HepG2 (cell line): ENCODE results near the gene C20orf204. TPM values are rescaled to one million over a fixed set of nuclear protein-coding genes. Genes with fewer than 3 reads are reported as not detected.

Experiments used
- CBFB ChIP-seq: sonication (generic); formaldehyde crosslinking; IDR thresholded peaks from 2 replicates; pipeline ENCODE4 v1.4.0; 2020; ENCODE audit warnings: missing genetic modification reagents
- CBX1 ChIP-seq: IDR thresholded peaks from one replicate; pipeline ENCODE4 v1.6.1; 2016; ENCODE audit warnings: antibody characterized with exemption, low read depth
- PCBP2 ChIP-seq: fragments of 200-400 bp; formaldehyde crosslinking; optimal IDR thresholded peaks from 2 replicates; pipeline ENCODE3; 2018; ENCODE audit warnings: low read length, low read depth; ENCODE audit not compliant: poor library complexity, severe bottlenecking
- SMARCE1 ChIP-seq: fragments of 450-650 bp; IDR thresholded peaks from 2 replicates; pipeline ENCODE4 v1.6.1; 2017; ENCODE audit warnings: borderline replicate concordance
- TOPORS ChIP-seq: sonication (generic); formaldehyde crosslinking; IDR thresholded peaks from 2 replicates; pipeline ENCODE4 v1.8.0; 2023; ENCODE audit warnings: mild to moderate bottlenecking, missing genetic modification reagents
- ZBTB26 ChIP-seq: IDR thresholded peaks from 2 replicates; pipeline ENCODE4 v1.6.1; 2016; ENCODE audit warnings: missing compliant biosample characterization, missing genetic modification reagents, borderline replicate concordance
- ZEB1 ChIP-seq: IDR thresholded peaks from 2 replicates; pipeline ENCODE4 v1.6.1; 2012; ENCODE audit warnings: mild to moderate bottlenecking, low read depth, inconsistent platforms; ENCODE audit not compliant: insufficient replicate concordance
- ZFP1 ChIP-seq: IDR thresholded peaks from 2 replicates; pipeline ENCODE4 v1.6.1; 2016
- ZNF275 ChIP-seq: sonication (generic); formaldehyde crosslinking; IDR thresholded peaks from 2 replicates; pipeline ENCODE4 v1.8.0; 2022; ENCODE audit warnings: missing genetic modification reagents, mild to moderate bottlenecking, inconsistent platforms, borderline replicate concordance
- ZNF350 ChIP-seq: sonication (generic); formaldehyde crosslinking; IDR thresholded peaks from 2 replicates; pipeline ENCODE4 v1.4.0; 2020; ENCODE audit warnings: mild to moderate bottlenecking, low read depth, missing genetic modification reagents, borderline replicate concordance
- ZNF577 ChIP-seq: sonication (generic); formaldehyde crosslinking; IDR thresholded peaks from 2 replicates; pipeline ENCODE4 v1.4.0; 2020; ENCODE audit warnings: mild to moderate bottlenecking, low read depth, missing genetic modification reagents, borderline replicate concordance
- polyA plus RNA-seq, 8 experiments: library from polyadenylated mRNA; depleted of rRNA in 3 of 8; stranded (reverse) in 7 of 8; unstranded in 1 of 8; fragments of >200 nt; fragmentation: Illumina TruSeq in 4 of 8; extraction: Trizol in 4 of 8; gene quantifications; 2 replicates each; pipeline versions ENCODE4 v1.2.1 to v1.2.3, GENCODE V29; 2011 to 2016; ENCODE audit warnings: low read depth in 4 of 8, missing spikeins in 1 of 8, mixed read lengths in 1 of 8; ENCODE audit not compliant: insufficient read depth in 1 of 8
- total RNA-seq, 5 experiments: library from RNA; depleted of rRNA; stranded (reverse); fragments of >200 nt; fragmentation: Illumina TruSeq; extraction: Trizol; gene quantifications; 2 replicates each; pipeline ENCODE4 v1.2.3, GENCODE V29; 2016; ENCODE audit warnings: low read depth in 1 of 5
- TF ChIP-seq, protein P1 (sequence below): sonication (generic); formaldehyde crosslinking; IDR thresholded peaks from 2 replicates; pipeline ENCODE4 v1.8.0; 2022; ENCODE audit warnings: missing genetic modification reagents, mild to moderate bottlenecking, borderline replicate concordance
- TF ChIP-seq, protein P2 (sequence below): sonication (generic); formaldehyde crosslinking; IDR thresholded peaks from 2 replicates; pipeline ENCODE4 v1.4.0; 2020; ENCODE audit warnings: missing genetic modification reagents
- TF ChIP-seq, protein P3 (sequence below), 2 experiments: sonication (generic) in 1 of 2; formaldehyde crosslinking in 1 of 2; IDR thresholded peaks; 2 replicates each; pipeline versions ENCODE4 v1.4.0 to v1.6.1; 2016 to 2020; ENCODE audit warnings: borderline replicate concordance in 1 of 2, low read depth in 1 of 2, mild to moderate bottlenecking in 1 of 2, missing genetic modification reagents in 1 of 2

C20orf204 gene
- total and polyA plus RNA-seq, 2 of the 13 experiments (the other 11 are each of a cell fraction or from before 2014, with no cell fraction given): 22.1 to 80.0 TPM

DNA sequence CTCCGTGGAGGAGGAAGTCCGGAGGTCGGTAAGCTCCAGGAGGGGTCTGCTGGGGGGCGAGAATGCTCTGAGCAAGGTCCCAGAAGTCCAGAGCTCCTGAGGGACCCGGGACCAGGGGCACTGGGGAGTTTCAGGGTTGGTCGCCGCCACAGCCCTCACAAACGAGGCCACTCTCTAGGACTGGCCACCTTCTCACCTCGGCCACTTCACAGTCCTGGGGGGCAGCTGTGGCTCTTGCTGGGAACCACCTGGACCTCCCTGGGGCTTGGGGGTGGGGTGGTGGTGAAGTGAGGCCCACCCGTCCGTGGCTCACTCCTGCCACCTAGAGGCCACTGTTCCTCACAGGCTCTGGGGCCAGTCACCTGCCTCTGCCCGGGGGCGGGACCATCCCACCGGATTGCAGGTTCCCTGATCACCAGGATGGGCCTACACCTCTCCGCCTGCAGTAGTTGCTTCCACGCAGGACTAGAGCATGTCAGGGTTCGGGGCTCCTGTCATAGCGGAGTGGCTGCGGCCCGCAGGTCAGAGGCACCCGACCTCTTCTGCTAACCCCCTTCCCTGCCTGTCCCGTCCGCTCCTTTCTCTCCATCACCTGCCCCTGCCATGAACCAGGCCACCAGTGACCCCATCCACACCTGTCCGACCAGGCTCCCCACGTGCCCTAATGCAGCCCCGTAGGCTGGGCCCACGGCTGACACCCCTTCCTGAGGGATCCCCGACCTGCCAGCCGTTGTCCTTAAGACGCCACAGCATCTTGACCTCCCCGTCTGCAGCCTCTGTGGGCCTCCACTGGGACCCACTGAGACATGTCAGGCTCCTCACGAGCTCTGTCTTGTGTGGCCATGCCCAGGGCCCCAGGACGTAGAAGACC, 21.9 kb downstream of the C20orf204 start (continued):
- TF ChIP-seq, protein P1, sequence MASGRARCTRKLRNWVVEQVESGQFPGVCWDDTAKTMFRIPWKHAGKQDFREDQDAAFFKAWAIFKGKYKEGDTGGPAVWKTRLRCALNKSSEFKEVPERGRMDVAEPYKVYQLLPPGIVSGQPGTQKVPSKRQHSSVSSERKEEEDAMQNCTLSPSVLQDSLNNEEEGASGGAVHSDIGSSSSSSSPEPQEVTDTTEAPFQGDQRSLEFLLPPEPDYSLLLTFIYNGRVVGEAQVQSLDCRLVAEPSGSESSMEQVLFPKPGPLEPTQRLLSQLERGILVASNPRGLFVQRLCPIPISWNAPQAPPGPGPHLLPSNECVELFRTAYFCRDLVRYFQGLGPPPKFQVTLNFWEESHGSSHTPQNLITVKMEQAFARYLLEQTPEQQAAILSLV (CRISPR knock-in tag): peak; percentile 10; the same call in 1 of the 2 replicates
- TF ChIP-seq ZNF350 (CRISPR knock-in tag) (peak; percentile 68), ZFP1 (CRISPR knock-in tag) (peak; percentile 25; the same call in 1 of the 2 replicates), ZNF275 (CRISPR knock-in tag) (peak; percentile 35; the same call in 1 of the 2 replicates), CBFB (CRISPR knock-in tag) (peak; percentile 55; the same call in 1 of the 2 replicates), TOPORS (CRISPR knock-in tag) (no peak; the same call in 1 of the 2 replicates), PCBP2 (no peak), ZEB1 (peak; percentile 36), ZBTB26 (CRISPR knock-in tag) (peak; percentile 43; the same call in 1 of the 2 replicates), CBX1 (peak; percentile 71), SMARCE1 (0 out of 2 replicates have a peak, but pooled peaks have one; percentile 36), ZNF577 (no peak)
- TF ChIP-seq, protein P2, sequence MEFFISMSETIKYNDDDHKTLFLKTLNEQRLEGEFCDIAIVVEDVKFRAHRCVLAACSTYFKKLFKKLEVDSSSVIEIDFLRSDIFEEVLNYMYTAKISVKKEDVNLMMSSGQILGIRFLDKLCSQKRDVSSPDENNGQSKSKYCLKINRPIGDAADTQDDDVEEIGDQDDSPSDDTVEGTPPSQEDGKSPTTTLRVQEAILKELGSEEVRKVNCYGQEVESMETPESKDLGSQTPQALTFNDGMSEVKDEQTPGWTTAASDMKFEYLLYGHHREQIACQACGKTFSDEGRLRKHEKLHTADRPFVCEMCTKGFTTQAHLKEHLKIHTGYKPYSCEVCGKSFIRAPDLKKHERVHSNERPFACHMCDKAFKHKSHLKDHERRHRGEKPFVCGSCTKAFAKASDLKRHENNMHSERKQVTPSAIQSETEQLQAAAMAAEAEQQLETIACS (CRISPR knock-in tag): 0 out of 2 replicates have a peak, but pooled peaks have one; percentile 39
- TF ChIP-seq, protein P3, sequence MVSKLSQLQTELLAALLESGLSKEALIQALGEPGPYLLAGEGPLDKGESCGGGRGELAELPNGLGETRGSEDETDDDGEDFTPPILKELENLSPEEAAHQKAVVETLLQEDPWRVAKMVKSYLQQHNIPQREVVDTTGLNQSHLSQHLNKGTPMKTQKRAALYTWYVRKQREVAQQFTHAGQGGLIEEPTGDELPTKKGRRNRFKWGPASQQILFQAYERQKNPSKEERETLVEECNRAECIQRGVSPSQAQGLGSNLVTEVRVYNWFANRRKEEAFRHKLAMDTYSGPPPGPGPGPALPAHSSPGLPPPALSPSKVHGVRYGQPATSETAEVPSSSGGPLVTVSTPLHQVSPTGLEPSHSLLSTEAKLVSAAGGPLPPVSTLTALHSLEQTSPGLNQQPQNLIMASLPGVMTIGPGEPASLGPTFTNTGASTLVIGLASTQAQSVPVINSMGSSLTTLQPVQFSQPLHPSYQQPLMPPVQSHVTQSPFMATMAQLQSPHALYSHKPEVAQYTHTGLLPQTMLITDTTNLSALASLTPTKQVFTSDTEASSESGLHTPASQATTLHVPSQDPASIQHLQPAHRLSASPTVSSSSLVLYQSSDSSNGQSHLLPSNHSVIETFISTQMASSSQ (IDR thresholded peaks at IDR 0.05; ENCODE audit: low read depth): no peak
- TF ChIP-seq, protein P3 (CRISPR knock-in tag; IDR thresholded peaks at IDR 0.05; ENCODE audit: borderline replicate concordance): peak; percentile 71
